Small intestine (tissue), 7 donors: ENCODE measurements around the gene MYO3B. TPM values are rescaled to one million over a fixed set of nuclear protein-coding genes. Genes with fewer than 3 reads are reported as not detected.

ENCODE experiments used
- DNase-seq, 2 donors: peaks; one replicate each; pipeline versions ENCODE4 v3.0.0 to v3.0.0-alpha.2; 2013
- FAIRE-seq: peaks from 2 replicates; lab custom pipeline; 2012; peaks lifted over from hg19 to GRCh38; lab: Jason Lieb, UNC
- H3K27ac ChIP-seq, 3 donors: one replicate each; pipeline ENCODE4 v1.5.1; 2013; ENCODE audit warnings: low read length in 2 of 3, mild to moderate bottlenecking in 2 of 3, control low read depth in 1 of 3, inconsistent platforms in 1 of 3, low read depth in 1 of 3, moderate library complexity in 1 of 3
- H3K27me3 ChIP-seq, 3 donors: one replicate each; pipeline ENCODE4 v1.6.1; 2013; ENCODE audit warnings: low read length in 3 of 3, inconsistent platforms in 1 of 3; ENCODE audit not compliant: control insufficient read depth in 3 of 3, insufficient read depth in 3 of 3
- H3K36me3 ChIP-seq, 3 donors: one replicate each; pipeline ENCODE4 v1.6.1; 2013; ENCODE audit warnings: low read length in 3 of 3, inconsistent platforms in 1 of 3, low read depth in 1 of 3, mild to moderate bottlenecking in 1 of 3, moderate library complexity in 1 of 3; ENCODE audit not compliant: control insufficient read depth in 3 of 3, insufficient read depth in 2 of 3
- H3K4me1 ChIP-seq, 3 donors: one replicate each; pipeline ENCODE4 v1.6.1; 2013; ENCODE audit warnings: low read length in 2 of 3, inconsistent platforms in 1 of 3, low read depth in 1 of 3, mild to moderate bottlenecking in 1 of 3, moderate library complexity in 1 of 3; ENCODE audit not compliant: control insufficient read depth in 3 of 3, insufficient read depth in 2 of 3
- H3K4me3 ChIP-seq, 3 donors: one replicate each; pipeline ENCODE4 v1.5.1; 2013; ENCODE audit warnings: low read length in 3 of 3, control low read depth in 1 of 3, inconsistent platforms in 1 of 3, low read depth in 1 of 3, mild to moderate bottlenecking in 1 of 3, moderate library complexity in 1 of 3
- H3K9me3 ChIP-seq, 2 donors: one replicate each; pipeline ENCODE4 v1.6.1; 2013; ENCODE audit warnings: low read depth in 1 of 2, low read length in 1 of 2; ENCODE audit not compliant: control insufficient read depth in 2 of 2, insufficient read depth in 1 of 2
- WGBS, 3 donors: extraction: QIAGEN DNeasy Blood & Tissue Kit; methylation state at CpG; one replicate each; pipeline ENCODE4 v1.1.7; 2013; 5-methylcytosine and 5-hydroxymethylcytosine counted together
- polyA plus RNA-seq, 4 donors: library from polyadenylated mRNA; stranded (reverse) in 3 of 4; unstranded in 1 of 4; fragments of 200-250 nt in 3 of 4; fragments of 120-200 nt in 1 of 4; gene quantifications; one replicate each; pipeline versions ENCODE4 v1.2.1 to v1.2.3, GENCODE V29; 2013
- donor health status: healthy with polysubstance abuse.
- donor health status: control.
- donor health status: control.
- donor health status: Bipolar disorder and iron deficiency.
- donor health status: healthy.

MYO3B gene
- polyA plus RNA-seq, 4 donors: 0.03 to 0.81 TPM; not detected in 2

- FAIRE-seq: no peak
- Histone ChIP-seq H3K36me3 (no peaks in the 10 kb centered on the region), H3K27ac (no peak overlapping the region), H3K4me1 (no peaks in the 10 kb centered on the region), H3K4me3 (no peak overlapping the region), H3K9me3 (no peaks in the 10 kb centered on the region), H3K27me3 (no peaks in the 10 kb centered on the region)
- 81 to 88% (median 82%) methylated on average over 1 of the region's 1 CpG for WGBS, 3 donors
- no peak for DNase-seq
Observed at GRCh38 chr2:170145191-170145590, 32.8 kb upstream of the MYO3B start.

- FAIRE-seq (no peak), DNase-seq (no peak)
- Histone ChIP-seq H3K4me1 (no peaks in the 10 kb centered on the region), H3K4me3 (no peak overlapping the region), H3K36me3 (no peaks in the 10 kb centered on the region), H3K9me3 (no peaks in the 10 kb centered on the region), H3K27me3 (no peaks in the 10 kb centered on the region), H3K27ac (no peak overlapping the region)
- WGBS, 3 donors: 59 to 72% (median 65%) methylated on average over 7 of the region's 7 CpGs
Observed at GRCh38 chr2:170145675-170146432, 32.1 kb upstream of the MYO3B start.

- H3K4me3 ChIP-seq: no peak overlapping the region
- no peaks in the 10 kb centered on the region for H3K9me3 ChIP-seq
- H3K27me3 ChIP-seq: no peaks in the 10 kb centered on the region
- 77 to 85% (median 84%) methylated on average over 4 of the region's 4 CpGs for WGBS, 3 donors
- no peaks in the 10 kb centered on the region for H3K36me3 ChIP-seq
- no peak overlapping the region for H3K27ac ChIP-seq
- no peak for FAIRE-seq
- no peaks in the 10 kb centered on the region for H3K4me1 ChIP-seq
- DNase-seq: no peak
Observed at GRCh38 chr2:170146784-170147183, 31.2 kb upstream of the MYO3B start.

GRCh38 chr2:170147576-170147975 is 30.4 kb upstream of the MYO3B start:
- Histone ChIP-seq H3K4me1 (no peaks in the 10 kb centered on the region), H3K4me3 (no peak overlapping the region), H3K27ac (no peak overlapping the region), H3K27me3 (no peaks in the 10 kb centered on the region), H3K36me3 (no peaks in the 10 kb centered on the region), H3K9me3 (peaks cover 0 to 2% of the 10 kb centered on the region in 2 donors)
- no peak for FAIRE-seq
- 57 to 77% (median 74%) methylated on average over 3 of the region's 3 CpGs for WGBS, 3 donors
- no peak for DNase-seq

GRCh38 chr2:170148161-170148560 is 29.8 kb upstream of the MYO3B start:
- DNase-seq (no peak), FAIRE-seq (no peak)

GRCh38 chr2:170152421-170152820 is 25.5 kb upstream of the MYO3B start:
- no peak overlapping the region for H3K4me3 ChIP-seq
- no peaks in the 10 kb centered on the region for H3K36me3 ChIP-seq
- peaks cover 0 to 2% (median 0%) of the 10 kb centered on the region in 3 donors for H3K27me3 ChIP-seq
- no peaks in the 10 kb centered on the region for H3K4me1 ChIP-seq
- no peak overlapping the region for H3K27ac ChIP-seq
- DNase-seq (no peak), FAIRE-seq (no peak)
- peaks cover 0 to 2% of the 10 kb centered on the region in 2 donors for H3K9me3 ChIP-seq
- WGBS, 3 donors: 95 to 100% (median 100%) methylated on average over 1 of the region's 1 CpG

More at GRCh38 chr2:170148161-170148560, 29.8 kb upstream of the MYO3B start:
- H3K4me1 ChIP-seq: no peaks in the 10 kb centered on the region
- no peak overlapping the region for H3K27ac ChIP-seq
- H3K9me3 ChIP-seq: peaks cover 0 to 2% of the 10 kb centered on the region in 2 donors
- no peak overlapping the region for H3K4me3 ChIP-seq
- H3K36me3 ChIP-seq: no peaks in the 10 kb centered on the region
- H3K27me3 ChIP-seq: no peaks in the 10 kb centered on the region

- no peak for DNase-seq
- Histone ChIP-seq H3K27ac (no peak overlapping the region), H3K27me3 (peaks cover 0 to 2% (median 0%) of the 10 kb centered on the region in 3 donors), H3K4me1 (no peaks in the 10 kb centered on the region), H3K4me3 (no peak overlapping the region), H3K9me3 (peaks cover 0 to 2% of the 10 kb centered on the region in 2 donors), H3K36me3 (no peaks in the 10 kb centered on the region)
- no peak for FAIRE-seq
- WGBS, 3 donors: 22 to 34% (median 32%) methylated on average over 8 of the region's 8 CpGs
Observed at GRCh38 chr2:170155022-170155722, 22.8 kb upstream of the MYO3B start.

- H3K36me3 ChIP-seq: no peaks in the 10 kb centered on the region
- H3K27ac ChIP-seq: no peak overlapping the region
- WGBS, 3 donors: 39 to 59% (median 49%) methylated on average over 7 of the region's 7 CpGs
- H3K4me1 ChIP-seq: no peaks in the 10 kb centered on the region
- H3K27me3 ChIP-seq: peaks cover 0 to 2% (median 0%) of the 10 kb centered on the region in 3 donors
- H3K4me3 ChIP-seq: no peak overlapping the region
- FAIRE-seq (no peak), DNase-seq (no peak)
- peaks cover 0 to 2% of the 10 kb centered on the region in 2 donors for H3K9me3 ChIP-seq
Observed at GRCh38 chr2:170155723-170156253, 22.2 kb upstream of the MYO3B start.
